Metanephros (tissue), 1 donor: ENCODE measurements around the gene GGT7. TPM values are rescaled to one million over a fixed set of nuclear protein-coding genes. Genes with fewer than 3 reads are reported as not detected.

Source experiments
- total RNA-seq: library from RNA; depleted of rRNA; stranded (reverse); fragments of >200 nt; gene quantifications from one replicate; pipeline ENCODE4 v1.2.3, GENCODE V29; 2014

GGT7 gene
- total RNA-seq = 25.2 TPM

GRCh38 chr20:34872622-34873224 is at the start of gene GGT7:
Gene GGT7 (minus strand): TSS chr20:34872856. CDS start chr20:34872815, 41 bp downstream.

DNA sequence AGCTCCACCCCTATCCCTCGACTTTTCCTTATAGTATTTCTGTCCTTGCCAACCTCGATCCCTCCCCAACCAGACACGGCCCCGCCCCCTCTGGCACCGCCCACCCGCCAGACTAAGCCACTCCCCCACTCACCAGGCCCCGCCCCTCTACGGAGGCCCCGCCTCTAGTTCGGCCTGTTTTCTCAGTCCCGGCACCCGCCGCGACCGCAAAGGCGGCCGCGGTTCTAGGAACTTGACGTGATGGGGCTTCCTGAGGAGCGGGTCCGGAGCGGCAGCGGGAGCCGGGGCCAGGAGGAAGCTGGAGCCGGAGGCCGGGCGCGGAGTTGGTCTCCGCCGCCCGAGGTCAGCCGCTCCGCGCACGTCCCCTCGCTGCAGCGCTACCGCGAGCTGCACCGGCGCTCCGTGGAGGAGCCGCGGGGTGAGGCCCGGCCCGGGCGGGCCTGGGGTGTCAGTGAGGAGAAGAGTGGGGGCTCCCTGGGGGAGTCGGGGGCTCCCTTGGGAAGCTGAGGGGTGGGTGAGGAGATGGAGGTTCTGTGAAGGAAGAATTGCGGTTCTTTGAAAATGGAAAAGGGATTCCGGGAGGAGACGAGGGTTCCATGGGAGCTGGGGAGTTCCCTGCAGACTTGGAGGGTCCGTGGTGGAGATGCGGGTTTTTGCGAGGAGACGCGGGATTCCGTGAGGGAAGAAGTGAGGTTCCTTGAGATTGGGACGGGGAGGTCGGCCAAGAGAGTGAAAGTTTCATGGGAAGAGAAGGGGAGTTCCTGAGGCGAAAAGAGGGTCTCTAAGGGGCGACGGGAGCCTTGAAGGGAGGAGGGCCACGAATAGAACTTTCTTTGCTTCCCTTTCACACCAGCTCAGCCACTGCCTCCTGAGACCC is 4.0 kb upstream of the GGT7 start, which contains the start of gene ACSS2:
ACSS2 (plus strand) TSS at position 207 of the 877 bp plus-strand sequence; CDS start at position 241, 34 bp downstream.

DNA sequence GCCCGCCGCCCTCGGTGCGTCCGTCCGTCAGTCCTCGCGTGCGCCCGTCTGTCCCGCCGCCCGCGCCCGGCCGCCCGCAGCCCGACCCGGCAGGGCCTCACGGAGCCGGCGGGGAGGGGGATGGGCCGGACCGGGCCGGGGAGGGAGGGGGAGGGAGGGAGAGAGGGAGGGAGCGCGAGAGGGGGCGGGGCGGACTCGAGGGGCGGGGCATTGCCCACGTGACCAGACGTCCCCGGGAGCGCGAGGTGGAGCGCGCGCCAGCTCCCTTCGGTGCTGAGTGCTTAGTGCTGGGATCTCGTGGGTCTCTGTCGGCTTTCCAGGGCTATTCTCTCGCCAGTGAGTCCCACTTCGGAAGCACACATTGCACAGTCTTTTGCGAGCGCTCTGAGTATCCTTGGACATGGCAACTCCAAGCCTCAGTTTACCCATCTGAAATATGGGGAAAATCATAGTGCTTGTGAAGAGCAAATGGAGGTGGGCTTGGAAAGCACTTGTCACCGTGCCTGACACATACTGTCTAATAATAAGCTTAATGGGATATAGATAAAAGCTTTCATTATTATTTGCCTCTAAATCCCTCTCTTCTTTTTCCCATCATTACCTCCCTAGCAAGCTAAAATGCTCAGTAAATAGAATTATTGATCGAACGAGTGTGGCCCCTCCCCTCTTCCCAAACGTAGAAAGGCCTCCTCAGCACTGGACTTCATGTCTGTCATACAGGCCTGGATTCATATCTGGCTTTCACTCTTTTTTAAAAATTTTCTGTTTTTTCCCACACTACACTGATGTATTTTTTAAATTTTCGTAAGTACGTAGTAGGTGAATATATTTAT is 46.9 kb downstream of the GGT7 start, which contains the start of gene NCOA6:
NCOA6 (minus strand) TSS at position 122 of the 833 bp plus-strand sequence. CDS start 43,296 bp downstream, outside the sequence.

Other genes with a start within 250 kb of the GGT7 start
- 13.8 TPM for gene PIGU, start 195.8 kb downstream of the GGT7 start, total RNA-seq
- gene TP53INP2, start 168.5 kb downstream of the GGT7 start, total RNA-seq = 6.4 TPM
- 18.3 TPM for gene NCOA6, start 47.2 kb downstream of the GGT7 start, total RNA-seq
- 38.5 TPM for gene ACSS2, start 3.8 kb upstream of the GGT7 start, total RNA-seq
- 37.7 TPM for gene GSS, start 83.0 kb upstream of the GGT7 start, total RNA-seq
- gene MYH7B, start 83.0 kb upstream of the GGT7 start, total RNA-seq = 4.0 TPM
- 58.4 TPM for gene TRPC4AP, start 220.0 kb upstream of the GGT7 start, total RNA-seq